SW 1271 (cell line): ENCODE results near the gene IP6K1.
"Not testable (repeated sequence)": the region's sequence is repeated elsewhere in the genome, so short reads cannot be mapped to it uniquely, and the experiment has no call there.

ENCODE experiments used
- DNase-seq, 2 experiments: peaks; one replicate each; lab custom pipeline; 2025; lab: John Stamatoyannopoulos, UW

IP6K1 gene

DNA sequence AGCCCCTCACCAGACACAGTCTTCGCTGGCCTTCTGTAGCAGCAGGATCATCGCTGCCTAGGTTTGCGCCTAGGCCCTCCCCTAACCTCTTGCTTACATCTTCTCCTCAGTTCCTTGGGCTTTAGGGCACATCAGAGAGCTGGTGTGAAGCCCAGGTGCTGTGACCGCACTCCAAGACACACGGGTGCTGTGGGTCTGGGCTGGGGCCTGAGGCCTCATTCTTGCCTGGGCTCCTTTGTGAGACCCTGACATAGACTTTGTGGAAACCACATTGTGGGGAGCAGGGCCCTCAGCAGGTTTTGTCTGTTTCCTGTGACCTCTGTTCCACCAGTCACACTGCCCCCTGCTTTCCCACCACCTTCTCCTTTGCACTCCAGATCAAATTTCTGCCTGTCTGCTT is 74.9 kb downstream of the IP6K1 start:
- DNase-seq = no peak

DNA sequence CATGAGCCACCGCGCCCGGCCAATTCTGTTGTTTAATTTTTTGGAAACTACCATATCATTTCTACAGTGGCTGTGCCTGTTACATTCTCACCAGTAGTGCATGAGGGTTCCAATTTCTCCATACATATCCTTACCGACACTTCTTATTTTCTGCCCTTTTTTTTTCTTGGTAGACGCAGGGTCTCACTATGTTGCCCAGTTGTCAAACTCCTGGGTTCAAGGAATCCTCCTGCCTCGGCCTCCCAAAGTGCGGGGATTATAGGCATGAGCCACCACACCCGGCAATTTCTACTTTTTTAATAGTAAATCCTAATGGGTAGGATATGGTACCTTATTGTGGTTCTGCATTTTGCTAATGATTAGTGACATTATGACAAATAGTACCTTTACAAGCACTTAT is 76.5 kb downstream of the IP6K1 start:
- DNase-seq = no peak

DNA sequence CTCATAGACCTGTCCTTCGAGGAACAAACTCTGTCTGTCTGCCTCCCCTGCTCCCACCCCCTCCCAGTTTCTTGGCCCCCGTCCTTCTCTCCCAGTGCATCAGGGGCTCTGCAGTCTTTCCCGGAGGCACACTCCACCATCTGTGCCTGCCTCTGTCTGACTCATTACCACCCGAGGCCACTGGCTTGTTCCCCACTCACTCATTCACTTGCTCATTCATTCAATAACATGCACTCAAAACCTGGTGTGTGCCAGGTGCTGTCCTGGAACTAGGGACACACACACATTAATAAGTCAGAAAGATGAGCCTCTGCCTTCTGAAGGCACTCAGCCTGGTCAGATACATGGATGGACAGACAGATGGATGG is 79.2 kb downstream of the IP6K1 start:
- no peak for DNase-seq

GRCh38 chr3:49706456-49707112 is 79.8 kb downstream of the IP6K1 start:
- no peak for DNase-seq

GRCh38 chr3:49705390-49705960 is 80.9 kb downstream of the IP6K1 start:
- DNase-seq = no peak

GRCh38 chr3:49704629-49705028 is 81.7 kb downstream of the IP6K1 start:
- DNase-seq = no peak

DNA sequence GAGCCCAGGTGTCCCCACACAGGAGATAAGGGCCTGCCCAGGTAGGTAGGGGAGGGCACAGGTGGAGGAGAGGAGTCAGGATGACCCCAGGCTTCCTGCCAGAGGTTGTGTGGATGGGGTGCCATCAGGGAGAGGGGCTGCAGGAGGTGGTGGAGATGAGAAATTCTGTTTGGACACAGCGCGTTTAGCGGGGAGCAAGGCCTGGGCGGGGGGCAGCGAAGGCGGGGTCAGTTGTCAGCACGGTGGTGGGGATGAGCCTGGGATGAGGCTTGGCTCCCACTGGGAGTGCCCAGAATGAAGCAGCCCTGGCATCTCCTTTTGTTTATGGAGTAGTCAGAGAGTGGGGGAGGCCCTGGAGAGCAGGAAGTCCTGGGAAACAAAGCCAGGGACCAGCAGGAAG is 82.4 kb downstream of the IP6K1 start:
- DNase-seq = no peak

DNA sequence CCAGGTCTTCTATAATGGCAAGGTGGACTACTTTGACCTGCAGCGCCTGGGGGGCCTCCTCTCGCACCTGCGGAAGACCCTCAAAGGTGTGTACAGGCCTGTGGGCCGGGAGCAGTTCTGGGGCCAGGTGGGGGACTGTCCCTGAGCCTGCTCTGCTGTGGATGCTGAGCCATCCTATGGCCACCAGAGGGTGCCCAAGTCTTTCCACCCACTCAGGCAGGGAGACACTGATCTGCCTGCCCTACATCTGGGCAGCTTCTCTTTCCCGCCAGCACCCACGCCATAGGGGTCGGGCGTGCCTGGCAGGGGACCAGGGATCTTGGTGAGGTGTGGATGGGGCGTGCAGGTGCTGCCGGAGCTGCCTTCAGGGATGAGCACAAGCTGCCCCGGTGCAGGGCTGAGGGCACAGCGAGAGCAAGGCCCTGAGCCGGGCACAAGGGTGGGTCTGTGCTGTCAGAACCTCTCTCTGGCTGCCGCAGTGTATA is 82.9 kb downstream of the IP6K1 start:
- peak in 1 of 2 experiments; percentile 35 for DNase-seq

DNA sequence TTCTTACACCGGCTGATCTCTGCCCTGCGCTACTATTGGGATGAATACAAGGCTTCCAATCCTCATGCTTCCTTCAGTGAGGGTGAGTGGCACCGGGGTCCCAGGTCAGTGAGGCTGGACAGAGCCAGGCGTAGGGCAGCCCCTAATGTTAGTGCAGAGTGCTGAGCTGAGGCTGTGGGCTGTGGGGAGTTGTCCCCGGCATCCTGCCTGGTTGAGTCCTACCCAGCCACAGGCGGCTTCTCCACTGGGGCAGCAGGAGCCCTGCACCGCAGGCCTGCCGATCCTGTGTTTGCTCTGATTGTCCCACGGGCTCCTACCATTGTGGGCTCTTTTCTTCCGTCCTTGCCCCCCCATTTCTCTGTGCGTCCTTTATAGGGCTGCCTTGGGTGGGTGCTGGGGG is 83.7 kb downstream of the IP6K1 start:
- DNase-seq = no peak

GRCh38 chr3:49701388-49702077 is 84.8 kb downstream of the IP6K1 start:
- DNase-seq = no peak

GRCh38 chr3:49700453-49701128 is 85.8 kb downstream of the IP6K1 start:
- DNase-seq = no peak

- DNase-seq = no peak
Measured at GRCh38 chr3:49700014-49700413, 86.3 kb downstream of the IP6K1 start.

DNA sequence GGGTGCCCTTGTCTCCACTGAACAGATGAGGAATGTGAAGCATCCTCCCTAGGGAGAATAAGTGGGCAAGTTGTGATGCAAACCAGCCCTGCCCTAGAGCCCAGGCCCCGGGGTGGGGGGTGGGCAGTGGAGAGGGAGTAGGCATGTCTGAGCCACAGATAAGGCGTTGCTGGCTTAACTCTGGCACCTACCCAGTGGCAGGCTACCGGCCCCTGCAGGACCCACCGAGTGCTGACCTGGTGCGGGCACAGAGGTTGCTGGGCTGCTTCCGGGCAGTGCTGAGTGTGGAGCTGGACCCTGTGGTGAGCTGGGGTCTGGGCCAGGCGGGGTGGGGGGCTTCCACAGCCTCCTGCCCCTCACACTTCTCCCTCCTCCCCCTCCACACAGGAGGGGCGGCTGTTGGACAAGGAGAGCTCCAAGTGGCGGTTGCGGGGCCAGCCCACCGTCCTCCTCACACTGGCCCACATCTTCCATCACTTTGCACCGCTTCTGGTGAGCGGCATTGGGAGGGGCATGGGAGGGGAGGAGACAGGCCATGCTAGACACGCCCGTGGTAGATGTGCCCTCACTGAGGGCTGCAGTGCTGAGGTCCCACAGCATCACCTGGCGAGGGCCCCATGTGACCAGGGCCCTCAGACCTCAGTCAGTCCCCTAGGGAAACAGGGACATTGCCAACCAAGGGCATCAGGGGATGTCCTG is 86.9 kb downstream of the IP6K1 start:
- DNase-seq = no peak

DNA sequence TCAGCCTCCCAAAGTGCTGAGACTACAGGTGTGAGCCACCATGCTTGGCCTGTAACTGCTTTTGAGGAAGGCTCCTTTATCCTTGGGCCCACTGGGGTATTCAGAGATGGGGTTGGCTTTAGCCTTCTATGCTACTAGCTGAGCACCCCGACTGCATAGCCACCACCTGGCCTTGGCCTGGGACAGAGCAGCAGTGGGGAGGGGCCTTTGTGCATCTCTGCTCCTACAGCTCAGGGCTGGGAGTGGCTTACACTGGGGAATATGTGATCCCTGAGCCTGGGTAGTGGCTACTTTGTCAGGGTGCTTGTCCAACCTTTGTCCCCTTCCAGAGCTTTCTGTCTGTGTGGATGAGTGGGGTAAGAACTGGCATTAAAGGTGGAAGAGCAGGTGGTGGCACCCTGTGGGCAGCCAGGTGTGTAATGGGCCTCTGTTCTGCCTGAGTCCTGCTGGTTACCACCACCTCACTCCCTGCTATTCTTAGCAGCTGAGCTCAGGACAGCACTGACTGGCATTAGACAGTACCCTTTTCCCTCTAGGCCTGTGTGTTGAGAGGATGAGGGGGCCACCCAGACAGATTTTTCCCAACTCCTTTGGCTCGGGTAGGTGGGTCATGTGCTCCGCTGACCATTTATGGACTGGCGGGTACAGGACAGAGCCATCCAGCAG is 90.9 kb downstream of the IP6K1 start:
- not testable (repeated sequence) for DNase-seq

DNA sequence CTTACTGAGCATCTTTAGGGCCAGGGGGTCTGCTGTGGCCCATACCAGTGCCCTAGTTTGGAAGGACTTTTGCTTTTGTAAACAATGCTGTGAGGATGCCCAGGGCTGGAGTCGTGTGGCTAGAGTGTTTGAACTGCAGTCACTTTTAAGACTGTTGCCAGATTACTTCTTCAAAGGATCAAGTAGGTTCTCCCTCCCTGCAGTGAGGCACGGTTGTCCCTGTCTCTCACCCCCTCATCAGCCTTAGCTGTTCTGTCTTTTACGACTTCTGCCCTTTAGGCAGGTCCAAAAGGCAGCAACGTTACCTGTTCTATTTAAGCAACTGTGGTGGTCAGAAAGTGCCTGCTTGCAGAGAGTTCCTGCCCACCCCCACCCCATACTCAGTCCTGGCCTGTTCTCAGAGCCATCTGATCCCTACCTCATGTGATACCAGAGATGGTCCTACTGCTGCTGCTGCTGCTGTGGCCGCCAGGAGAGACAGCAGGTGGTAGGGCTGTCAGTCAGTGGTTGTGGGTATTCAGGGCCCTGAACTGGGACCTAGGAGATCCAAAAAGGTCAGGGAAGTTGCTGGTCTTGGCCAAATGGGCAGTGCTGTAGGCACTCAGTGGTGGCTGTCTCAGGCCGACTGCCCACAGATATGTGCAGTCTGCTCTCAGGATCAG is 91.8 kb downstream of the IP6K1 start:
- not testable (repeated sequence) for DNase-seq

GRCh38 chr3:49691481-49691880 is 94.9 kb downstream of the IP6K1 start:
- DNase-seq = not testable (repeated sequence)

DNA sequence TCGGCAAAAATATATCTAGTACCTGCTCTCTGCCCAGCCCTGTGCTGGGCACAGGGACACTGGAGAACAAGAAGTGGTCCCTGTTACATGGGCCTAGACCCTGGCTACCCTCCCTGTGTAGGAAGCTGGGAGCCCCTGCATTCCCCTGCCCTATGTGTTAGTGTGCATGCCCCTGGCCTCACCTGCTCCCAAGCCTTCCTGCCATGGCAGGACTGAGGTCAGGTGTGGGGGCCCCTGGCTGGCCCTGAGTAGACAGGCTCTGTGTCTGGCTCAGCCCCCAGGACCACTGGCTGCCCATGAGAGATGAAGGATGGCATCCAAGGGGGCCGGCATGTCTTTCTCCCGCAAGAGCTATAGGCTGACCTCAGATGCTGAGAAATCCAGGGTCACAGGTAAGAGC is 95.5 kb downstream of the IP6K1 start:
- not testable (repeated sequence) for DNase-seq

DNA sequence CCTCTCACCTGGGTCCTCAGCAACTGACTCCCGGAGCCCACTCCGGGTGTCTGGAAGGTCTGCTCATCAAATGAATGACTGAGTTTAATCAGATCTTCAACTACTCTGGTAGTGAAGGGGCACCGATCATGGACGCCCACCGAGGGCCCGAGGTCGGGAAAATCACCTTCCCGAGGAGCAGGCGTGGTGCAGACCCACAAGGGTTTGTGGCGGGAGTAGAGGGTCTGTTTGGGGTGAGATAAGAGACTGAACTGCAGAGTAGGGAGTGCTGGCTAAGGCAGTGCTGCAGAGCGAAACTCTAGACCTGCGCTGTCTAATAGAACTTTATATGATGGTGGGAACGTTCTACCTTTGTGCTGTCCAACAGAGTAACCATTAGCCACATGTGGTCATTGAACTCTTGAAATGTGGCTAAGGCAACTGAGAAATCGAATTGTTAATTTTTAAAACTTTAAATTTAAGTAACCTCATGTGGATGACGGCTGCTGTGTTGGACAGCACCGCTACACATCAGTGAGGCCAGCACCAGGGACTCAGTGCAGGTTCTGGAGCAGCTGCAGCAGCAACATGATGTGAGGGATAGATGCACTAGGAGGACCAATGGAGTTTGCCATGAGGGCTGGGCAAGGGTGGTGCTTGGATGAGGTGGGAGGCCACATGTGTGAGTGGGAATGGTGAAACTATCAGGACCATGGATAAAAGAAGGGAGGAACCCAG is 96.3 kb downstream of the IP6K1 start:
- not testable (repeated sequence) for DNase-seq

GRCh38 chr3:49689046-49689907 is 97.1 kb downstream of the IP6K1 start, which contains the start of the genes MST1 and RNF123:
Gene MST1, minus strand, starts transcription at chr3:49689474. Its CDS starts 783 bp downstream, at chr3:49688691.
Gene RNF123, plus strand, starts transcription at chr3:49689557. Its CDS starts 1,609 bp downstream, at chr3:49691166.
- DNase-seq = no peak
